OCI-LY1 (cell line): ENCODE results near the gene ZNF521.

Source experiments
- EZH2 ChIP-seq: fragments of 200-600 bp; sonication (generic), shearing (Covaris generic); IDR thresholded peaks from 2 replicates; pipeline ENCODE4 v1.8.0; 2017; ENCODE audit warnings: borderline replicate concordance, mixed run types, mild to moderate bottlenecking, antibody characterized with exemption, low read length, moderate library complexity, mixed read lengths
- TF ChIP-seq, protein P1 (sequence below): fragments of 200-600 bp; sonication (generic), shearing (Covaris generic); IDR thresholded peaks from 2 replicates; pipeline ENCODE4 v1.5.1; 2017; ENCODE audit warnings: mild to moderate bottlenecking, antibody characterized with exemption, low read length, moderate library complexity, mixed read lengths

DNA sequence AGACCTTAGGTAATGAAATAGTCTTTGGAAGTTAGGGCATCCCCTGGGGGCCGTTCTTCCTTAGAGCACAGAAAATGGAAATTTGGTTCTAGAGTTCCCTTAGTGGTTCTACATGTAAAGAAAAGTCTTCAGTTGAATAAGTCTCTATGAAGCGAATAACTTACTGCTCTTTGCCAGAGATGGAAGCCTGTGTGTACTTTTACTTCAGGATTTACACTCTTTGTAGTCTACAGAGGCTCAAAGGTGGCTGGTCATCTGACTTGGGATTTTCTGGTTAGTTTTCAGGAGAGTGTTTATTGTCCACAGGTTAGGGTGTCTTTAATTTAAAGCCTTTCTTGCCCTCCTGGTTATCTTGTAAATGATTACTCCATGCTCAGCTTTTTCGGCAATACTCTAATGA is 210.6 kb downstream of the ZNF521 start:
- TF ChIP-seq, protein P1, sequence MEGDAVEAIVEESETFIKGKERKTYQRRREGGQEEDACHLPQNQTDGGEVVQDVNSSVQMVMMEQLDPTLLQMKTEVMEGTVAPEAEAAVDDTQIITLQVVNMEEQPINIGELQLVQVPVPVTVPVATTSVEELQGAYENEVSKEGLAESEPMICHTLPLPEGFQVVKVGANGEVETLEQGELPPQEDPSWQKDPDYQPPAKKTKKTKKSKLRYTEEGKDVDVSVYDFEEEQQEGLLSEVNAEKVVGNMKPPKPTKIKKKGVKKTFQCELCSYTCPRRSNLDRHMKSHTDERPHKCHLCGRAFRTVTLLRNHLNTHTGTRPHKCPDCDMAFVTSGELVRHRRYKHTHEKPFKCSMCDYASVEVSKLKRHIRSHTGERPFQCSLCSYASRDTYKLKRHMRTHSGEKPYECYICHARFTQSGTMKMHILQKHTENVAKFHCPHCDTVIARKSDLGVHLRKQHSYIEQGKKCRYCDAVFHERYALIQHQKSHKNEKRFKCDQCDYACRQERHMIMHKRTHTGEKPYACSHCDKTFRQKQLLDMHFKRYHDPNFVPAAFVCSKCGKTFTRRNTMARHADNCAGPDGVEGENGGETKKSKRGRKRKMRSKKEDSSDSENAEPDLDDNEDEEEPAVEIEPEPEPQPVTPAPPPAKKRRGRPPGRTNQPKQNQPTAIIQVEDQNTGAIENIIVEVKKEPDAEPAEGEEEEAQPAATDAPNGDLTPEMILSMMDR = no peak
- TF ChIP-seq EZH2 = no peak
